ENCODE results near the gene SFTPB.

DNA sequence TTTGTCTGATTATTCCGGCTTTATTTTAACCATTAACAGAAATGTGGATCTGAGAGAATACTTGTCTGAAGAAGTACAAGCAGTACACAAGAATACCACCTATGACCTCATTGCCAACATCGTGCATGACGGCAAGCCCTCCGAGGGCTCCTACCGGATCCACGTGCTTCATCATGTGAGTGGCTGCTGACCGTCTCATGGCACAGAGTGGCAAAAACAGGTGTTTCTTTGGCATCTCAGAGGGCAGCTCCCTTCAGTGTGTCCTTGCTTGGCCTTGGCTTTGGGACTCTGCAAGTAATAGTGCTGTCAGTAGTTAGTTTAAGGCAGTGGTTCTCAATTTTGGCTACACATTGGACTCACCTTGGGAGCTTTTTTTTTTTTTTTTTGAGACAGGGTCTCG lies 23.1 kb downstream of the SFTPB start:
- no peak for TF ChIP-seq POLR2AphosphoS5 (IDR thresholded peaks at IDR 0.05; ENCODE audit: borderline replicate concordance, low read depth, low read length)
- TF ChIP-seq EZH2 (IDR thresholded peaks at IDR 0.05): no peak
- TF ChIP-seq FOXP2 (optimal IDR thresholded peaks at IDR 0.05; ENCODE audit: control extremely low read depth, extremely low read length, insufficient read depth): no peak

Data from SK-N-MC (cell line).